Gastroesophageal sphincter (tissue), 3 donors: ENCODE measurements around the gene KANK4.

Experiments
- CTCF ChIP-seq, 4 experiments: fragments of 200-600 bp in 2 of 4; fragments of 450-650 bp in 2 of 4; sonication (generic) in 1 of 4; IDR thresholded peaks; one replicate each; pipeline ENCODE4 v1.5.1; 2017 to 2019; ENCODE audit warnings: antibody characterized with exemption in 4 of 4, mild to moderate bottlenecking in 2 of 4, moderate library complexity in 2 of 4
- EP300 ChIP-seq: sonication (generic); formaldehyde crosslinking; IDR thresholded peaks from one replicate; pipeline ENCODE4 v1.6.1; 2017; ENCODE audit warnings: antibody characterized with exemption, mild to moderate bottlenecking

GRCh38 chr1:62368989-62369388 lies 49.8 kb upstream of the KANK4 start:
- no peak for TF ChIP-seq CTCF (IDR thresholded peaks at IDR 0.05)
- TF ChIP-seq EP300 = no peak
